ENCODE measurements around the gene DBN1.

DBN1 gene

GRCh38 chr5:177482359-177482795 lies 8.9 kb upstream of the DBN1 start:
- TF ChIP-seq TAF1 (IDR thresholded peaks at IDR 0.05; ENCODE audit: borderline replicate concordance, insufficient read depth, low read length) (no peak), POLR2AphosphoS5 (IDR thresholded peaks at IDR 0.05; ENCODE audit: low read depth, low read length) (0 out of 2 replicates have a peak, but pooled peaks have one; percentile 35)

- TF ChIP-seq REST (IDR thresholded peaks at IDR 0.05; ENCODE audit: insufficient read depth in 1 of 2, low read depth in 2 of 2, low read length in 2 of 2) (no peak), SIN3A (IDR thresholded peaks at IDR 0.05; ENCODE audit: borderline replicate concordance, insufficient read depth, low read length) (no peak), POLR2AphosphoS5 (IDR thresholded peaks at IDR 0.05; ENCODE audit: low read depth, low read length) (no peak), FOXP2 (optimal IDR thresholded peaks at IDR 0.05; ENCODE audit: borderline replicate concordance, extremely low read depth, extremely low read length, insufficient read depth) (no peak), TAF1 (IDR thresholded peaks at IDR 0.05; ENCODE audit: borderline replicate concordance, insufficient read depth, low read length) (no peak)
Measured at GRCh38 chr5:177479774-177480173, 6.3 kb upstream of the DBN1 start.

GRCh38 chr5:177478711-177479646 lies 5.5 kb upstream of the DBN1 start:
- TF ChIP-seq FOXP2 (optimal IDR thresholded peaks at IDR 0.05; ENCODE audit: borderline replicate concordance, extremely low read depth, extremely low read length, insufficient read depth) (no peak), SIN3A (IDR thresholded peaks at IDR 0.05; ENCODE audit: borderline replicate concordance, insufficient read depth, low read length) (no peak), POLR2AphosphoS5 (IDR thresholded peaks at IDR 0.05; ENCODE audit: low read depth, low read length) (no peak), TAF1 (IDR thresholded peaks at IDR 0.05; ENCODE audit: borderline replicate concordance, insufficient read depth, low read length) (no peak), REST (IDR thresholded peaks at IDR 0.05; ENCODE audit: insufficient read depth in 1 of 2, low read depth in 2 of 2, low read length in 2 of 2) (no peak)

- TF ChIP-seq SIN3A (IDR thresholded peaks at IDR 0.05; ENCODE audit: borderline replicate concordance, insufficient read depth, low read length) (no peak), REST (IDR thresholded peaks at IDR 0.05; ENCODE audit: insufficient read depth in 1 of 2, low read depth in 2 of 2, low read length in 2 of 2) (no peak), POLR2AphosphoS5 (IDR thresholded peaks at IDR 0.05; ENCODE audit: low read depth, low read length) (no peak), FOXP2 (optimal IDR thresholded peaks at IDR 0.05; ENCODE audit: borderline replicate concordance, extremely low read depth, extremely low read length, insufficient read depth) (no peak), TAF1 (IDR thresholded peaks at IDR 0.05; ENCODE audit: borderline replicate concordance, insufficient read depth, low read length) (no peak)
Measured at GRCh38 chr5:177477701-177478477, 4.5 kb upstream of the DBN1 start.

GRCh38 chr5:177476531-177477233 lies 3.2 kb upstream of the DBN1 start:
- TF ChIP-seq TAF1 (IDR thresholded peaks at IDR 0.05; ENCODE audit: borderline replicate concordance, insufficient read depth, low read length): no peak
- TF ChIP-seq POLR2AphosphoS5 (IDR thresholded peaks at IDR 0.05; ENCODE audit: low read depth, low read length): no peak
- no peak for TF ChIP-seq SIN3A (IDR thresholded peaks at IDR 0.05; ENCODE audit: borderline replicate concordance, insufficient read depth, low read length)
- TF ChIP-seq FOXP2 (optimal IDR thresholded peaks at IDR 0.05; ENCODE audit: borderline replicate concordance, extremely low read depth, extremely low read length, insufficient read depth): no peak
- TF ChIP-seq REST (IDR thresholded peaks at IDR 0.05; ENCODE audit: insufficient read depth in 1 of 2, low read depth in 2 of 2, low read length in 2 of 2): no peak
